ENCODE measurements around the gene PKNOX2. TPM values are rescaled to one million over a fixed set of nuclear protein-coding genes. Genes with fewer than 3 reads are reported as not detected.

PKNOX2 gene
- total and polyA plus RNA-seq, 9 of the 15 experiments (the other 6 are each of a cell fraction or from before 2014, with no cell fraction given): not detected

GRCh38 chr11:125365196-125365931 lies 200.8 kb downstream of the PKNOX2 start (continued):
- TF ChIP-seq, protein P1, sequence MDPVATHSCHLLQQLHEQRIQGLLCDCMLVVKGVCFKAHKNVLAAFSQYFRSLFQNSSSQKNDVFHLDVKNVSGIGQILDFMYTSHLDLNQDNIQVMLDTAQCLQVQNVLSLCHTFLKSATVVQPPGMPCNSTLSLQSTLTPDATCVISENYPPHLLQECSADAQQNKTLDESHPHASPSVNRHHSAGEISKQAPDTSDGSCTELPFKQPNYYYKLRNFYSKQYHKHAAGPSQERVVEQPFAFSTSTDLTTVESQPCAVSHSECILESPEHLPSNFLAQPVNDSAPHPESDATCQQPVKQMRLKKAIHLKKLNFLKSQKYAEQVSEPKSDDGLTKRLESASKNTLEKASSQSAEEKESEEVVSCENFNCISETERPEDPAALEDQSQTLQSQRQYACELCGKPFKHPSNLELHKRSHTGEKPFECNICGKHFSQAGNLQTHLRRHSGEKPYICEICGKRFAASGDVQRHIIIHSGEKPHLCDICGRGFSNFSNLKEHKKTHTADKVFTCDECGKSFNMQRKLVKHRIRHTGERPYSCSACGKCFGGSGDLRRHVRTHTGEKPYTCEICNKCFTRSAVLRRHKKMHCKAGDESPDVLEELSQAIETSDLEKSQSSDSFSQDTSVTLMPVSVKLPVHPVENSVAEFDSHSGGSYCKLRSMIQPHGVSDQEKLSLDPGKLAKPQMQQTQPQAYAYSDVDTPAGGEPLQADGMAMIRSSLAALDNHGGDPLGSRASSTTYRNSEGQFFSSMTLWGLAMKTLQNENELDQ (CRISPR knock-in tag; IDR thresholded peaks at IDR 0.05; ENCODE audit: borderline replicate concordance): no peak

- ChIA-PET POLR2A (interaction anchor here (1.0 to 1.1 kb wide), 2 partner anchors 9 to 10 kb away, joined by 3 read pairs; no protein-coding TSS in a partner anchor), CTCF (ENCODE audit: low intra/inter-chr PET ratio) (no interaction called here)
- no peaks in the 10 kb centered on the region for H3K9me3 ChIP-seq (replicated peaks; ENCODE audit: control insufficient read depth, insufficient read depth, low read depth, low read length)
- H3K9me1 ChIP-seq (ENCODE audit: control insufficient read depth, insufficient read depth, low read length): no peaks in the 10 kb centered on the region
- H4K20me1 ChIP-seq (replicated peaks; ENCODE audit: control insufficient read depth, insufficient read depth, low read length): no peaks in the 10 kb centered on the region; the same call in 1 of the 2 replicates
- no peak for TF ChIP-seq POLR3A (IDR thresholded peaks at IDR 0.05; ENCODE audit: borderline replicate concordance, extremely low read depth, insufficient read depth, insufficient read length)
- TF ChIP-seq, protein P2, sequence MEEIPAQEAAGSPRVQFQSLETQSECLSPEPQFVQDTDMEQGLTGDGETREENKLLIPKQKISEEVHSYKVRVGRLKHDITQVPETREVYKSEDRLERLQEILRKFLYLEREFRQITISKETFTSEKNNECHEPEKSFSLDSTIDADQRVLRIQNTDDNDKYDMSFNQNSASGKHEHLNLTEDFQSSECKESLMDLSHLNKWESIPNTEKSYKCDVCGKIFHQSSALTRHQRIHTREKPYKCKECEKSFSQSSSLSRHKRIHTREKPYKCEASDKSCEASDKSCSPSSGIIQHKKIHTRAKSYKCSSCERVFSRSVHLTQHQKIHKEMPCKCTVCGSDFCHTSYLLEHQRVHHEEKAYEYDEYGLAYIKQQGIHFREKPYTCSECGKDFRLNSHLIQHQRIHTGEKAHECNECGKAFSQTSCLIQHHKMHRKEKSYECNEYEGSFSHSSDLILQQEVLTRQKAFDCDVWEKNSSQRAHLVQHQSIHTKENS (CRISPR knock-in tag; IDR thresholded peaks at IDR 0.05): no peak
- no peak for TF ChIP-seq ZBTB1 (CRISPR knock-in tag; IDR thresholded peaks at IDR 0.05; ENCODE audit: borderline replicate concordance, low read depth)
- TF ChIP-seq BMI1 (IDR thresholded peaks at IDR 0.05; ENCODE audit: low read length): no peak
- TF ChIP-seq FOXA3 (CRISPR knock-in tag; conservative IDR thresholded peaks at IDR 0.05 in 1 of 2, IDR thresholded peaks at IDR 0.05 in 1 of 2): no peak
- TF ChIP-seq HES1 (IDR thresholded peaks at IDR 0.05; ENCODE audit: low read depth): no peak
- no peak overlapping the region for H3K9ac ChIP-seq (ENCODE audit: insufficient read depth in 1 of 2, low read depth in 2 of 2, low read length in 2 of 2)
- no peak for ATAC-seq
- in situ Hi-C loops (cut with MboI): no loop called here
- intact Hi-C loops (cut with micrococcal nuclease): no loop called here
- DNase-seq (ENCODE audit: extremely low read depth in 1 of 4, low spot score in 3 of 4): no peak
- no peak overlapping the region for H3K4me3 ChIP-seq
- BruUV-seq (replicated peaks): no TSS peak
- no peak overlapping the region for H3K27ac ChIP-seq (ENCODE audit: extremely low read depth, low read depth, low read length)
- H3K36me3 ChIP-seq (ENCODE audit: control insufficient read depth, insufficient read depth, low read length): no peaks in the 10 kb centered on the region
- H3K79me2 ChIP-seq (ENCODE audit: control insufficient read depth, insufficient read depth, low read length): no peaks in the 10 kb centered on the region
- FAIRE-seq: no peak
- WGBS (ENCODE audit: insufficient coverage, low coverage, missing lambda C conversion rate): 0% methylated on average over 8 of the region's 8 CpGs
- H3K4me1 ChIP-seq (replicated peaks in 1 of 2; ENCODE audit: control insufficient read depth in 2 of 2, insufficient read depth in 2 of 2, low read length in 2 of 2): no peaks in the 10 kb centered on the region
- no peak overlapping the region for H3K4me2 ChIP-seq (ENCODE audit: insufficient read depth, low read length)
- H2AFZ ChIP-seq (ENCODE audit: low read depth, low read length): no peak overlapping the region
- H3K27me3 ChIP-seq (ENCODE audit: control insufficient read depth in 2 of 2, insufficient read depth in 2 of 2, low read length in 2 of 2): peaks cover 33 to 74% of the 10 kb centered on the region in 2 experiments
Measured at GRCh38 chr11:125367710-125368109, 203.2 kb downstream of the PKNOX2 start.
